ENCODE results near the gene COL28A1.

The COL28A1 gene

DNA sequence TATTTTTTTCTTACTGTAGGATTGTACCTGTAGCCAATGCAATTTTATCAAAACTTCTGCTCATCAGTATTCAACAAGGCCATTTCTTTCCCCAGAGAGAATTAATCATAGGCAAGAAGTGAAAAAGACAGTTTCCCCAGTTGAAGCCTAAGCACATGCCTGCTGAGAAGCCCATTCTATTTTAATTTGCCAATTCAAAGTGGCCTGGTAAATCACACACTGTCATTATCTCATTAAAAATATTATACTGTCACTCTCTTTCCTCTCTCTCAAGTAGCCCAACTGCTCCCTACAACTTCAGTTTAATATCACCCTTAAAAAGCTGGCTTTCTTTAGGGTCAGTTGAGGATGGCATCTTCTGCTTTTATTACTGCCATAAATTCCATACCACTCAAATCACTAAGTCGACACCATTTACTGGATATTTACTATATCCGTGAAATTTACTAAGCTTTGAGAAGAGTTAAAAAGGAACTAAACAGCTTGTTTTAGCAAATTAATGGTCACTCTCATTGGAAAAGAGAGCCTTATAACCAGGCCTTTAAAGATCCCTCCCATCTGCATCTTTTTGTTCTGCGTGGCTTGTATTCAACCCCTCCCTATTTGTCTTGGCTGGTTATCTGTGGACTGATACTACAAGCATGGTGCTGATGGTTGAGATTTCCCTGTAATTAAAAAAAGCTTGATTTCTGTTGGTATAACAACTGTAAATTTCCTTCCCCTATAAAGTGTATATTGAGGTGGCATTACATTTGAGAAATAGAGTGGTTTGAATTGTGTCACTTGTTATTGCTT is 30.6 kb downstream of the COL28A1 start:
- TF ChIP-seq, protein P1, sequence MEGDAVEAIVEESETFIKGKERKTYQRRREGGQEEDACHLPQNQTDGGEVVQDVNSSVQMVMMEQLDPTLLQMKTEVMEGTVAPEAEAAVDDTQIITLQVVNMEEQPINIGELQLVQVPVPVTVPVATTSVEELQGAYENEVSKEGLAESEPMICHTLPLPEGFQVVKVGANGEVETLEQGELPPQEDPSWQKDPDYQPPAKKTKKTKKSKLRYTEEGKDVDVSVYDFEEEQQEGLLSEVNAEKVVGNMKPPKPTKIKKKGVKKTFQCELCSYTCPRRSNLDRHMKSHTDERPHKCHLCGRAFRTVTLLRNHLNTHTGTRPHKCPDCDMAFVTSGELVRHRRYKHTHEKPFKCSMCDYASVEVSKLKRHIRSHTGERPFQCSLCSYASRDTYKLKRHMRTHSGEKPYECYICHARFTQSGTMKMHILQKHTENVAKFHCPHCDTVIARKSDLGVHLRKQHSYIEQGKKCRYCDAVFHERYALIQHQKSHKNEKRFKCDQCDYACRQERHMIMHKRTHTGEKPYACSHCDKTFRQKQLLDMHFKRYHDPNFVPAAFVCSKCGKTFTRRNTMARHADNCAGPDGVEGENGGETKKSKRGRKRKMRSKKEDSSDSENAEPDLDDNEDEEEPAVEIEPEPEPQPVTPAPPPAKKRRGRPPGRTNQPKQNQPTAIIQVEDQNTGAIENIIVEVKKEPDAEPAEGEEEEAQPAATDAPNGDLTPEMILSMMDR (IDR thresholded peaks at IDR 0.05; ENCODE audit: insufficient read depth, low read length, poor library complexity, severe bottlenecking), result no peak
- DNase-seq (ENCODE audit: extremely low read depth, insufficient read length), result no peak

DNA sequence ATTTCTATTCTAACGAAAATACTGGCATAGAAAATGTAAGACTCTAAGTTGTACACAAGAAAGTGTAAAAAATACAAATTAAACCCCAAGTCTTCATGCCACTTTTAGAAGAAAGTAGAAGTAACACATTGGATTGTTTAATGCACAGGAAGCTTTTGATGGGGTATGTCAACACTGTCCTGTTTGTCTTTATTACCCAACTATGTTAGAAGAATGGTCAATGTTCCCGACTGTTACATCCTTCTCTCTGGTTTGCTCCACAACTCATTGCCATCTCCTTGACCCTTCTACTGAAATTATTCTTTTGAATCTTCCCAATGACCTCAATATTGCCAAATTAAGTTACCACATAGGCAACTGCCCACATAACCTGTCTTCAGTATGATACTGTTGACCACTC is 35.8 kb downstream of the COL28A1 start:
- no peaks in the 10 kb centered on the region; the same call in 1 of the 2 replicates for H3K27me3 ChIP-seq (replicated peaks; ENCODE audit: control insufficient read depth, insufficient read depth, low read length)
- TF ChIP-seq, protein P1 (IDR thresholded peaks at IDR 0.05; ENCODE audit: insufficient read depth, low read length, poor library complexity, severe bottlenecking), result no peak
- DNase-seq (ENCODE audit: extremely low read depth, insufficient read length), result no peak
- no peak overlapping the region for H3K4me3 ChIP-seq (replicated peaks; ENCODE audit: low read depth, low read length)
- H3K36me3 ChIP-seq (ENCODE audit: control insufficient read depth, insufficient read depth, low read length), result no peaks in the 10 kb centered on the region

More for the DNA sequence above, 30.6 kb downstream of the COL28A1 start:
- no peak overlapping the region for H3K4me3 ChIP-seq (replicated peaks; ENCODE audit: low read depth, low read length)
- H3K36me3 ChIP-seq (ENCODE audit: control insufficient read depth, insufficient read depth, low read length), result no peaks in the 10 kb centered on the region
- H3K27me3 ChIP-seq (replicated peaks; ENCODE audit: control insufficient read depth, insufficient read depth, low read length), result no peaks in the 10 kb centered on the region; the same call in 1 of the 2 replicates

DNA sequence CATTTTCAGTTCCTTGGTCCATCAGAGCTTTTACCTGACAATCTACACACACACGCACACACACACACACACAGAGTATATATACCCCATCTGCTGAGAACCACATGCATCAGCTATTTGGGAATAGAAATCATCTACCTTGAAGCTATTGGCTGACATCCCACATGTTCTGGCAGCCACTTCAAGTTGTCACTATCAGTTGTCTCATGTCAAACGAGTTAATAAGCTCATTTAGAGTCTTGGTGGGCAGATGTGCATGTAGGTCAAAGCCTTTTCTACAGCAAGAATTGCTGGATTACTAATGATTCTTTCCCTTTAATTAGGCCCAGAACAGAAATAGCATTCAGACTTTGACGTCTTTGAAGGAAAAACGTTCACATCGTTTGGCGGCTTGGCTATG is 36.8 kb downstream of the COL28A1 start:
- Histone ChIP-seq H3K27me3 (replicated peaks; ENCODE audit: control insufficient read depth, insufficient read depth, low read length) (no peaks in the 10 kb centered on the region), H3K36me3 (ENCODE audit: control insufficient read depth, insufficient read depth, low read length) (no peaks in the 10 kb centered on the region), H3K4me3 (replicated peaks; ENCODE audit: low read depth, low read length) (no peak overlapping the region)
- TF ChIP-seq, protein P1 (IDR thresholded peaks at IDR 0.05; ENCODE audit: insufficient read depth, low read length, poor library complexity, severe bottlenecking), result no peak
- DNase-seq (ENCODE audit: extremely low read depth, insufficient read length), result no peak

DNA sequence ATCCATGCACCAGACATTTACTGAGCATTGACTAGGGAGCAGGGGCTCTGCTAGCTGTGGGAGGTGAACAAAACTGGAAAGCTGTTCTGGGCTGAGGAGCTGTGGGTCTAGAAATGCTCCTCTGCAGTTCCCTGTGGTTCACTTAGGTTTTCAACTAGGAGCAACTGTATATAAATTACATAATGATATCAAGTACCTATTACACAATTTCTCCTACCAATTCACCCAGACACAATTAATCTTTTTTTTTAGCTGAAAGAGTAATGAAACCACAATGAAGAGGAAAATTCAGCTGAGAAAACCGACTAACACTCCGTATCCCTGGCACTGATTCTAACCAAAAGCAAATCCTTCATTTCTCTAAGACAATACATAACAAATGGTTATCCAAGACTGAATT is 39.4 kb downstream of the COL28A1 start:
- H3K27me3 ChIP-seq (replicated peaks; ENCODE audit: control insufficient read depth, insufficient read depth, low read length), result no peaks in the 10 kb centered on the region
- no peak for DNase-seq (ENCODE audit: extremely low read depth, insufficient read length)
- TF ChIP-seq, protein P1 (IDR thresholded peaks at IDR 0.05; ENCODE audit: insufficient read depth, low read length, poor library complexity, severe bottlenecking), result no peak
- no peaks in the 10 kb centered on the region for H3K36me3 ChIP-seq (ENCODE audit: control insufficient read depth, insufficient read depth, low read length)
- no peak overlapping the region for H3K4me3 ChIP-seq (replicated peaks; ENCODE audit: low read depth, low read length)

DNA sequence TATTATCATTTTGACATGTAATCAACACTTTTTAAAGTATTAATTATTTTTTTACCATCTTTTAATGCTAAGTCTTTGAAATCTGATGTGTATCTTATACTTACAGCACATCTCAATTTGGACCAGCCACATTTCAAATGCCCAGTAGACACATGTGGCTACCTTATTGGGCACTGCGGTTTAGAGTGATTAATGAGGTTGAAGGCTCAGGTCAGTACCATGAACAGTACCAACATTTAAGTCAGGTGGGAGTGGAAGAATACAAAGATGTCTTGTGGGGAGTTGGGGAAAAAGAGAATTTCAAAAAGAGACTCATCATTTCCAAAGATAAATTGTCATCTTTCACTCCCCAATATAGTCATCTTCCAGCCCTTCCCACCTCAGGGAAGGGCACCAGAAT is 40.5 kb downstream of the COL28A1 start:
- no peaks in the 10 kb centered on the region for H3K27me3 ChIP-seq (replicated peaks; ENCODE audit: control insufficient read depth, insufficient read depth, low read length)
- no peaks in the 10 kb centered on the region for H3K36me3 ChIP-seq (ENCODE audit: control insufficient read depth, insufficient read depth, low read length)
- DNase-seq (ENCODE audit: extremely low read depth, insufficient read length), result no peak
- TF ChIP-seq, protein P1 (IDR thresholded peaks at IDR 0.05; ENCODE audit: insufficient read depth, low read length, poor library complexity, severe bottlenecking), result no peak
- H3K4me3 ChIP-seq (replicated peaks; ENCODE audit: low read depth, low read length), result no peak overlapping the region

Measured in GM06990 (cell line).